Activated effector memory CD4-positive, alpha-beta T cell treated with anti-CD3 and anti-CD28 coated beads, Interleukin-2, amount 50 U/mL, for 16 hours (primary cell): ENCODE measurements around the gene STAC3.
"Not testable (repeated sequence)": the region's sequence is repeated elsewhere in the genome, so short reads cannot be mapped to it uniquely, and the experiment has no call there.

Source experiments
- DNase-seq: peaks from one replicate; pipeline ENCODE4 v3.0.0-alpha.2; 2020

Gene STAC3

DNA sequence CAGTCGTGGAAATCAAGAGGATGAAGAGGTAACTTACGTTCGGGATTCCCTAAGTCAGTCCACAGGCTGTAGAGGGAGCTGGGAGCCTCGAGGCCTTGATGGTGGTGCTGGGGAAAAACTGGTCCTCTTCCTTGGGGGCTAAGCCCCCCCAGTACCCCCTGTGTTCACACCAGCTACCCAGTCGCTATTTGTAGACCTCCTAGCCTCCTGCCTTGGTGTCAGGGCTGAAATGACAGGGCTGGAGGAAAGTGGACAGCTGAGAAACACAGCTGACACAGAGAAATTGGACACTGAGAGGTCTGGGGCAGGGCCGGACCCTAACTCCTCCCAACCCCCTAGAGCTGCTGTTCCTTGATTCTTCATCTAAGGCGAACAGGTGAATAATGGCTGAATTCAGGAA, at the start of gene STAC3:
STAC3 (minus strand) TSS at position 232 of the 400 bp plus-strand sequence. CDS start 1,551 bp downstream, outside the sequence.
- DNase-seq: no peak

DNA sequence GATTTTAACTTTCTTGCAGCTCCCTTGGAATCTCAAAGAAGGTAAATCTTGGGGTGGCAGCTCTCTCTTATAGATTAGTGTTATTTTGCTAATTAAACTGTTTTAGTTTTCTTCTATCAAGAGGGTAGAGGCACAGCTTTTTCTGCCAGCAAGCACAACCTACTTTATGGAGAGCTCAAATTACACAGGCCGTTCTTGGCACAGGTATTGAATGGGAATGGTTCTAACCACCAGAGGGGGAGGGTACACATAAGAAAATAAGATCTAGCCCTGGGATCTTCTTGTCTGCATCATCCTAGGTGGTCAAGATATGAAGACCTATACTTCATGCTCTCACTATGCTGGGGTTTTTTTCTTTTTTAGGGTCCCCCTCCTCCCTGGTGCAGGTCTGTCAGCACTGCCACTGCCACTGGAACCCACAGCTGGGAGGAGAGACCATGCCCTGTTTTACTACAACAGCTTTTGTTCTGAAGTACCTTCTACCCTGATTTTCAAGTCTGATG, 48.6 kb upstream of the STAC3 start:
- no peak for DNase-seq

DNA sequence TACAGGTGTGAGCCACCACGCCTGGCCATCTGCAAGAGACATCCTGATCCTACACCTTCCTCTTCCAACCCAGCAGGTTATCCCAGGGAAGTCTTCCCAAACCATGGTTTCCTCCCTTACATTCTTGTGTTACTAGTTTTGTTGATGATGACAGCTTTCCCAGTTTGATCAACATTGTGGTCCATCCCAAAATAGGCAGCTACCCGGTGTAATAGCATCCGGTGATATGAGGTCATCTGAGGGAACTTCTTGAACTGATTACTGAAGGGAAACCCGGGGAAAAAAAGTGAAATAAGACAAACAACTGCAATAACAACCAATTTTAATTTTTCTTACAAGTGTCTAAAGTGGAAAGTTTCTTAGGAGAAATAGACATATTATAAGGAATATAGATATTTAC, 45.3 kb upstream of the STAC3 start:
- DNase-seq: no peak

DNA sequence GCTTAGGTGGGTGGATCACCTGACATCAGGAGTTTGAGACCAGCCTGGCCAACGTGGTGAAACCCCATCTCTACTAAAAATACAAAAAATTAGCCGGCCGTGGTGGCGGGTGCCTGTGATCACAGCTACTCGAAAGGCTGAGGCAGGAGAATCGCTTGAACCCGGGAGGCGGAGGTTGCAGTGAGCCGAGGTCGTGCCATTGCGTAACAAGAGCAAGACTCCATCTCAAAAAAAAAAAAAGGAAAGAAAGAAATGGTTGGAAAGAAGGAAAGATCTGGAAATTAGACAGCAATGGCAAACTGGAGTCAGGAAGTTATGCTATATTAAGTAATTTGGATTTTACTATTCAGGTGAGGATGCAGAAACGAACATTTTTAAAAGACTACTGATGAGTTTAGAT, 31.1 kb upstream of the STAC3 start:
- DNase-seq: not testable (repeated sequence)

DNA sequence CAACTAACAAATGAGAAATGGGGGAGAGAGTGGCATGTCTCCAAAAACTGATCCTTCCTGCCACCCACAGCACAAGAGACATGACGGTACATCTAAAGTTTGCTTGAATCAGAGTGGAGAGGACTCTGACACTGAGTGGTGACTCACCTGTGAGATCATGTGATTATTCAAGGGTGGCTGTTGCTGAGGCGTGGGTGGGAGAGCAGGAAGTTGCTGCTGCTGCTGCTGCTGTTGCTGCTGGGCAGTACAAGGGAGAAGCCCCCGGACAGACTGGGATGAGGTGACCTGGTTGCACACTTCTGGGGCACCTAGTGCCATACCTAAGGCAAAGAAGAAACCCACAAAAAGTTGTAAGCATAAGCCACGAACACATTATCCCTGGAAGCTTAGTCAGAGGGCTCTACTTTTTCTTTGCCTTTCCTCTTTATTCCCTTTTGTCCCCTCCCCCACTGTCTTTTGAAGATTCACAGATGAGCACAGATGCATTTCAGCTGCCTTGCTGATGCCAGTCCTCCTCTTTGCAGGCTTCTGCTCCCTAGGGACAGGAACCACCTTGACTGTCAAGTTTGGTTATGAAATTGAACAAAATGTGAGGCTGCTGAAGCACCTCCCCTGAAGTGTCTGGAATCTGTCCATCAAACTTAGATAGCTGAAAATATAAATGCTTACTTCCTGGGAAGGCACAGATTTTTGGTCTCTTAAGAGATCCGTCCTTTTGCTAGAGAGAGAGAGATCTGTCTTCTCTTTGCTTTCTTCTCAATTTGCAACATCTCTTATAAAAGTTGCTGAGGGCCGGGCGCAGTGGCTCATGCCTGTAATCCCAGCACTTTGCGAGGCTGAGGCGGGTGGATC, 29.4 kb upstream of the STAC3 start:
- DNase-seq: peak; percentile 88

DNA sequence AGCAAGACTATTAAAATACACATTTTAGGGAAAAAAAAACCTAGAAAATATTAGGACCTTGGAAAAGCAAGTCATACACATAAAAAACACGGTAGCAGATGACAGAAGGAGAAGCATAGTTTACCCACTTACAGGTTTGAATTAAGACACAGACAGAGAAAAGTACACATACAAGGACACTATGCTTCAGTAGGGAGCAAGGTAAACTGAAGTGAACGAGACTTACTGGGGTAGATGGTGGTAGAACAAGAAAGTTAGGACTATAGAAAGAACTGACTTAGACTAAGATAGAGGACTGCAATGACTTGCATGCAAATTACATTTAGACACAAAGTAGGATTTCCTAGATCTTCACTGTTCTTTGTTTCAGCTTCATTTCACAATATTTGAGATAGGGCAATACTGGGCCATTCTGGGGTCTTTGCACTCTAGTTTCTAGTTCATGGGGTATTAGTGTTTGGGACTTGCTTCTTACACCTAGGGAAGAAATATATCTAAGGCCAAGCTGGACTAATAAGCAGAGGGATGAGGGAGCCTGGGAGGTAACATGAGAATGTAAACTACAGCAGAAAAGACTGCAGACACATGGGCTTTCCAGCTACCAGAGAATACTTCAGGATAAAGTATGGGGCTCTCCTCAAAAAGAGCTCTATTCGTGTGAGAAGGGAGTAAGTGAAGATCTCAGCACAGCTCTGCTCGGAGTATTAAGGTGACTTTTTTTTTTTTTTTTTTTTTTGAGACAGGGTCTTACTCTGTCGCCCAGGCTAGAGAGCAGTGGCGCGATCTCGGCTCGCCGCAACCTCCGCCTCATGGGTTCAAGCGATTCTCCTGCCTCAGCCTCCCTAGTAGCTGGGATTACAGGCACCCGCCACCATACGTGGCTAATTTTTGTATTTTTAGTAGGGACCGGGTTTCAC, 27.7 kb upstream of the STAC3 start:
- DNase-seq: no peak

DNA sequence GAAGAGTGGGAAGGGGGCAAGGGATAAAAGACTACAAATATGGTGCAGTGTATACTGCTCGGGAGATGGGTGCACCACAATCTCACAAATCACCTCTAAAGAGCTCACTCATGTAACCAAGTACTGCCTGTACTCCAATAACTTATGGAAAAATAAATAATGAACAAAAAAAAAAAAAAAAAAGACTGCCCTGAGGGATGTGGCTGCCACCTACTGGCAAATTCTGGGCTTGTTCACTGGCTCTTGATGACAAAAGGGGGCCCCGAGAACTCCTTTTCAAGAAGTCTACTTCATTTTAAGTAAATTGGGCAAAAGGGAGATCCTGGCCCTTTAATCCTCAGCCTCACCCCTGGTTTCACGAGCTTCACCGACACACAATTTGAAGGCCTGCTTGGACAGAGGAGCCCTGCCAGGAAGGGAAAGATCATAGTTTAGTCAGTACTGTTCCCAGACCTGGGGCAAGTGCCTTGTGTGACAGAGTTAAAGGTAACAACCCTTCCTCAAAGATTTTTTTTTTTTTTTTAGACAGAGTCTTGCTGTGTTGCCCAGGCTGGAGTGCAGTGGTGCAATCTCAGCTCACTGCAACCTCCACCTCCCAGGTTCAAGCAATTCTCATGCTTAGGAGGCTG, 26.1 kb upstream of the STAC3 start:
- DNase-seq: no peak

DNA sequence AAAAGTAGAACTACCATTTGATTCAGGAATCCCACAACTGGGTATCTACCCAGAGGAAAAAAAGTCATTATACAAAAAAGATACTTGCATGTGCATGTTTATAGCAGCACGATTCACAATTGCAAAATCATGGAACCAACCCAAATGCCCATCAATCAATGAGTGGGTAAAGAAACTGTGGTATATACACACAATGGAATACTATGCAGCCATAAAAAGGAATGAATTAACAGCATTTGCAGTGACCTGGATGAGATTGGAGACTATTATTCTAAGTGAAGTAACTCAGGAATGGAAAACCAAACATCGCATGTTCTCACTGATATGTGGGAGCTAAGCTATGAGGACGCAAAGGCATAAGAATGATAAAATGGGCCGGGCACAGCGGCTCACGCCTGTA, 25.2 kb upstream of the STAC3 start:
- not testable (repeated sequence) for DNase-seq

DNA sequence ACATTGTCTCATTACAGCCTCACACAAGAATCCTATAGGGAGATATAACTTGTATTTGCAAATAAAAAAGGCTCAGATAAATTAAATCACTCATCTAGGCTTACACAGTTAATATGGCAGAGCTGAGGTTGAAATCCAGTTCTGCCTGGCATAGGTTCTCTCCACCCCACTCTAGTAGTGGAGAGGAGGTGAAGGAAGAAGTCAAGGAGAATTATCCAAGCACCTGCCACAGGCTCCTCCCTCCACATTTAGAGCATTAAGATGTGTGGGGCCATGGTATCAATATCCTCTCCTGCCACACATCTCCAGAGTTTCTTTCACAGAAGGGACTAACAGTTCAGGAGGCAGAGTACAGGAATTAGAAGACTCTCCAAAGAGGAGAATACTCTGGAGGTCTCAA, 22.5 kb upstream of the STAC3 start:
- DNase-seq: no peak

DNA sequence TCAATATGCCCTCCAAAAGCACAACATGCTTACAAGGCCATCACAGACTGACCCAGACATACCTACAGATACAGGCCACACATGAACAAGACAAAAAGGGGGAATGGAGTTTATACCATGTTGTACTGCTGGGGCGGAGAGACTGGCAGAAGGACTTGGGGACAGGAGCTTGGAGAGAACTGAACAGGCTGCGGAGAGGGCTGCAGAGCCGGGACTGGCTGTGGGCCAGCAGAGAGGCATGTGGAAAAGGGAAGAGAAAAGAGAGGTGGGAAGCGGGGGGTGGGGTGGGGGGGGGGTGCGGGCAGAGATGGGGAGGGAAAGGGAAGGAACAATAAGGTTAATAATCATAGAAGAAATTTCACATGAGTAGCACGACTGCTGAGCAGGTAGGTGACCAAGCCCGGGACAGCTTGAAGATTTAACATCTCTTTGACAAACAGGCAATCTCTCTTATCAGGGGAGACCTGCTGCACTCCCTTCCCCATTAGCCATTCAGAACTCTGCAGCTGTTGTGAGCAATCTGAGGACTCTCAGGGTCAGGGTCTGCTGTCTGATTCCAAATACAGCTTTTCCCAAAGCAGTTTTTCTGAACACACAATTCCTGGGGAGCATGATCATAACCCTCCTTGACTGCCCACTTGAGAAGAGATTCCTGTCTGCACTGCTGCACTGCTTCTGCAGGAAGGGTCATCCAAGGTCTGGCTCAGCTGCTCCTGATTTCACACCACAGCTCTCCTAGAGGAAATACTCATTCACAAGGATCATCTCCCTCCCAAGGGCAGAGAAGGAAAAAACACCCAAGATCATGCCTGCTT, 21.6 kb upstream of the STAC3 start:
- no peak for DNase-seq

DNA sequence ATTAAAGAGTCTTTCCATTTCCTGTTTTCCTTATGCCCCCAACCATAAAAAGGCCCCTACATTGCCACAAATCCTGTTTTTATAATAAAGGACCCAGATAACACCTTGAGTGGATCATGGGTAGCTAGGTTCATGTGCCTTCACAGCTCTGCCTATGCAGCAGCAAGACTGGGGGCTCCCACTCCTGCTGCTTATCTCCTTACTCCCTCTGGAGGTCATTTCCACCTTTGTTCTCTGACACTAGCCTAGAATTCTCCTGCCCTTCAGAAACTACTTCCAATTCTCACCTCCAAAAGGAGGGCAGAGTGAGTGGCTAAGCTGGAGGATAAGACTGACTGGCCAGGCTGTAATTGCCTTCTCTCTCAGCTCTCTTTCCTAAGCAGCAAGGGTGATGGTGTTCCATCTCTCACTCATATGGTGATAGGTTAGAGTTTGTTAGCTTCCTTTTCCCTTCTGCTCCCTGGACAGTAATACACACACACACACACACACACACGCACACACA, 20.0 kb upstream of the STAC3 start:
- DNase-seq: no peak

DNA sequence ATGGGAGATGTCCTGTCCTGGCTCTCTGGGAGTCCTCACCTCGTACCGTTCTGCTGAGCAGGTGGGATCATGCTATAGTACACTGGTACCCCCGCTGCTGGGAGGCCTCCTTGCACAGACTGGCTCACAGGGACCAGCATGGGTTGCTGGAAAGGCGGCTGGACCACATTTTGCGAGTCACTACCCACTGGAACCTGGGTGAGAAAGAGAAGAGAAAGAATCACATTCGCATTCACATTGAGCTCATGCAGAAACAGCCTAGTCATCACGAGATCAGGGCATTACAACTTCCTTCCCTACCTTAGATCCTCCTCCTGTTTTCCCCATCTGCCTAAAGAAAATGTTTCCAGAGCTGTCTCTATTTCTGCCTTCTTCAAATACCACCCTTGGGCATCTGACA, 17.3 kb upstream of the STAC3 start:
- no peak for DNase-seq

DNA sequence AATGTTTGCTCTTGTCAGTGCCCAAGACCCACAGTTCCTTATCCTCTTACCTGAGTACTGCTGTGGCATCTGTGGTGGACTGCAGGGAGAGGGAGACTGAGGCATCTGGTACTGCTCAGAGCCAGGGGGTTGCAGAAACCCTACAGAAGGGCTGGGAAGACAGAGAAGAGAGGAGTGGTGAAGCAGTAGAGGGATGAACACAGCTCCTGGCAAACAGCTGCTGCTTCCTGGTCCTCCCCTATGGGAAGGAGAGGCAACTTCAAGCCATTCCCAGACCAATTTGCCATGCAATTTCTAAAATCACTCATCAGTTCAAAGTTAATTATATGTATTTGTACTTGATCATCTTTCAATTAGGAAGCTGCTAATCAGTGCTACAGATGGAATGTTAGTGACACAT, 15.7 kb upstream of the STAC3 start:
- DNase-seq: no peak

DNA sequence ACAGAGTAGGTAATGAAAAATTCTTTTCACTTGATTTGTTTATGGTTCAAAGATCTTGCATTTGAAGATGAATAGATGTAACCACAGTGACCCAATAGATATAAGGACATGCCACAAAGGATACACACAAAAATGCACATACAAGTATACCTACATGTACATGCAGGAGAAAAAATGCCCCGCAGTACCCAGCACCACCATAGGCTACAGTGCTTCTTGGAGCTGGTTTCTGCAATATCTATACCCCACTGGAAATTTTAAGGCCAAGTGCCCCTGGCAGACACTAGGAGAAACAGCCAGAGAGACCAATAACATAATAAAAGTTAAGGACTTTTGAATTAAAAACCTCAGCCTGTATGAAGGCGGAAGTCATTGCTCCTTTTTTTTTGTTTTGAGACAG, 12.1 kb upstream of the STAC3 start:
- DNase-seq: no peak

DNA sequence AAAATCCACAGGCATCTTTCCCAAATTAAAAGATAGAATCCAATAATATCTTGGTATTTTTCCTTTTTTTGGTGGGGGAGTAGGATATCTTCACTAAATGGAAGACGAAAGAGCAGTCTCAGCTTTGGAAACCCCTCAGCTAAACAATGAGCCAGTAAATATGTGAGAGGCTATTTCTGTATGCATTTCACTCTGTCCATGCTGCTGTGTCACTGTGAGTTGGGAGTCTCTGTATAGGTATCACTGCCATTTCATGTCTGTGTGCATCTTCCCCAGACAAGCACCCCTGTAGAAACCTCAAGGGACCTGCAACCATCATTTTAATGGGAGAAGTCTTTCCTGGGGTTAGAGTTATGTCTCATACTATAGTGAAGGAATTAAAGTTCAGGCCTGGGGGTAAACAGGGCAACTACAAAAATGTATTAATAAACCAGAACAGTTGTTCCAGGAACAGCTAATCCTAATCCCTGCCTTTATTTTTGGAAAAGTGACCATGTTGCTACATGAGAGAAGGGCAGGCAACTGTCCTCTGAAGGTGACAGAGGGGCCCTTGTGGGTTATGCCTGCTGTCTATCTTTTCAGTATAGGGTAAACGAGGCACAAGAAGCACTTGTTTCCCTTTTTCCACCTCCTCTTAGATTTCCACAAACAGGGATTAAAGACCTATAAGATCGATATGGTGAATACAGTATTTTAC, 11.3 kb upstream of the STAC3 start:
- no peak for DNase-seq

DNA sequence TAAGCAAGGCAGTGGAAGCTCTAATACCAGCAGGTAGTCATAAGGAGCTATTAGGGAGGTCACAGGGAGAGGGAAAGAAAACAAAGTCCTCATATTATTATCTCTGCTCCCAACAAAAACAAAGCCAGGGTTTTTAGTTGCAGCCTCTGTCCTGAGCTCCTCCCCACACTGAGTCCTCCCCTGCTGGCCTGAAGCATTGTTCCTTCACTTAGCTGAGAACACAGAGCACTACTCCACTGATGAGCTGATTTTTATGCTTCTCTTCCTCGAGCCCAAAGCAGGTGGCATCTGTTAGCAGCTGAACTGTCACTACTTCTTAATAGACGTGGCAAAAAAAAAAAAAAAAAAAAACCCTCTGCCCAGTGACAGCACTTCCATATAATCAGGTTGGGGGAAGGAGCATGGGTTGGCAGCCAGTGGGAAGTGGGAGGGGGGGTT, 10.5 kb upstream of the STAC3 start:
- no peak for DNase-seq

DNA sequence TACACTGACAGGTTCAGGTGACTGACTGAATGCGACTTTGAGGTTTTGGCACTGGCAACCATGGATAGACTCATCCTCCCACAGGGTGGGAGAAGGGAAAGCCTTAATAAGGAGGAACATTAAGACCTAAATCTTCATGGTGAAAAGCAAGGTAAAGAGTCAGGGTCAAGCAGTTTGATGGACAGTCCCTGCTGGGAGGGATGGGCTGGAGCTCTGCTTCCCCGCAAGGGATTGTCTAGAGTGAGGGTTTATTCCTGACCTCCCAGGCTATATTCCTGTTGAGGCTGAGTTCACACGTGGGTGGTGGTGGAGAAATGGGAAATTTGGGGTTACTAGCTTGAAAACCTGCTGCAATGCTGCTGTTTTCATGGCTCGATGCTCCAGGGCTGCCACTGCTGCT, 9.4 kb upstream of the STAC3 start:
- DNase-seq: no peak

DNA sequence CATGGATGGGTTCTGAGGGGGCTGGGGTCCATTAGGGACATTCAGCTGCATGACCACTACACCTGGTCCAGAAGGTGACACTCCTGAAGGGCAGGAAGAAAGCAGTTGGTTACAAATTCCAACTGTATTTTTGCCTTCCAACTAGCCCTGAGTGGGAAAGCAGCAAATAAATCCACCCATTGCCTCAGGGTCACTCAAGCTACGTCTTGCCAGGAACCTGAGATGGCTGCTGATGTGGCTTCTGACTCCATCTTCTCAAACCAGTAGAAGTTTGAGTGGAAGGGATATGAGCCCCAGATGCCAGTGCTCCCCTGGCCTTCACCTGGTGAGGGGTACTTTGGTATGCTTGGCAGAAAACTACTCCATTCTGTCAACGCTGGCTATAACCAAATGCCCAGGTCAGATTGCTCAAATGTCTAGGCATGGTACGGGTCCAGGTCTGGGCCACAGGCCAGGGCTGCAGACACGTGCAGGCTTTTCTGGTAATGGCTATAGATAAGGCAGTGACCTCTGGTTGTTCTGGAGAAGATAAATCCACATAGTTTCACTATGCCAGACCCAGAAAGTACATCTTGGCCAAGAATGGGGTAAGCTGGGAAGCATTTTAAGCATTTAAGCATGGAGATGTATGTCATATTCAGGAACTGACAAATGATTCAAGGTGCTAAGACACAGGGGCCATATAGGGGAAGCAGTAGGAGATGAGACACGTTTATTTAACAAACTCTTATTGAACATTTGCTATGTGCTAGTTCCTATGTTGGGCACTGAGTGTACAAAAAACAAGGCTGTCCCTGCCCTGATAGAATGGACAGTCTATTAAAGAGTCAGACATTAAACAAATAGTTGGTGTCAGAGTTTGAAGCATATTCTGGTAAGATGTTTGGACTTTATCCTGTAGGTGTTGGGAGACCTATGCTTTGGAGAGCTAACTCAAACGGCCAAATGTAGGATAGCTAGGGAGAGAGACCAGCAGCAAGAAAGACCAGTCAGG, 8.3 kb upstream of the STAC3 start:
- DNase-seq: no peak

DNA sequence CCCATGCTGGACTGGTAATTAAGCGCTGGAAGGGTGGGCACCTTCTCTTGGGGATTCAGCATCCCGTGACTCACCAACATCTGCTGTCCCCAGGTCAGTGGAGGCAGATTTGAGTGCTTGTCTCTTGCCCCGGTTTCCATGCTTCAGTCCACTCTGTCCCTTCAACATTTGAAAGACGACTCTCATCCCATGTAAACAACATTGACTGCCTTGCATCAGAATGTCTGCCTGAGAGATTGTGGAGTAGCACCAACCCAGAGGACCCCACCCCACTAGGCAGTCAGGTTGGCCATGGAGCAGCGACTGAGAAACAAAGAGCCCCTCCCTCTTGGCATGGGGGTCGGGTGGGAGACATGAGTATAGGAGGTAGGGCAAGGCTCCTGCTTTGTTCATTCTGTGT, 4.9 kb upstream of the STAC3 start:
- DNase-seq: peak; percentile 24
